PFSK-1 (cell line): Measurements from ENCODE around the gene CCDC63.

ENCODE experiments used
- FOXP2 ChIP-seq: optimal IDR thresholded peaks from 2 replicates; pipeline ENCODE3; 2011; ENCODE audit warnings: borderline replicate concordance, control low read depth, inconsistent platforms; ENCODE audit not compliant: insufficient read depth; ENCODE audit errors: extremely low read length, extremely low read depth
- POLR2AphosphoS5 ChIP-seq: IDR thresholded peaks from 2 replicates; pipeline ENCODE4 v1.6.1; 2012; ENCODE audit warnings: low read depth, mild to moderate bottlenecking, control low read depth, low read length, moderate library complexity
- REST ChIP-seq, 2 experiments: IDR thresholded peaks; 2 replicates each; pipeline versions ENCODE4 v1.6.1 to v1.8.0; 2011 to 2012; ENCODE audit warnings: low read depth in 2 of 2, low read length in 2 of 2, control low read depth in 1 of 2, inconsistent platforms in 1 of 2, mild to moderate bottlenecking in 1 of 2, moderate library complexity in 1 of 2; ENCODE audit not compliant: insufficient read depth in 1 of 2
- SIN3A ChIP-seq: IDR thresholded peaks from 2 replicates; pipeline ENCODE4 v1.6.1; 2012; ENCODE audit warnings: mild to moderate bottlenecking, low read length, moderate library complexity, borderline replicate concordance; ENCODE audit not compliant: insufficient read depth
- TAF1 ChIP-seq: IDR thresholded peaks from 2 replicates; pipeline ENCODE4 v1.6.1; 2012; ENCODE audit warnings: low read length, control low read depth, borderline replicate concordance; ENCODE audit not compliant: insufficient read depth

The CCDC63 gene

GRCh38 chr12:110862329-110862728 lies 15.5 kb downstream of the CCDC63 start:
- TF ChIP-seq SIN3A (no peak), TAF1 (no peak), POLR2AphosphoS5 (no peak), FOXP2 (no peak), REST (IDR thresholded peaks at IDR 0.05; ENCODE audit: insufficient read depth in 1 of 2, low read depth in 2 of 2, low read length in 2 of 2) (no peak)

DNA sequence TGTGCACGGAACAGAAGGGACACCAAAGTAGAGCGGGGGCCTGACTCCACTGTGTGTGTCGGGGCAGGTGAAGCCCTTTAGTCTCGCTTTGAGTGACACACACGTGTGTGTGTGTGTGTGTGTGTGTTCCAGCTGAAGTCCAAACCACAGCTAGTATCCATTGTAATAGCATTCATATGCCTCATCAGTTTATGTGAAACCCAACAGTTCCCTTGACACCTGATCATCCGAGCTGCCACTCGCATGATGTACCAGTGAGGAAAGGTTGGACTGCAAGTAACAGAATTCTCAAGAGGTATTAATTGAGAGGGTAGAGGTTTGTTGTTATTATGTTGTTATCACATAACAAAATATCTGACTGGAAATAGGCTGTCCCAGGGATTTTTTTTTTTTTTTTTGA lies 16.4 kb downstream of the CCDC63 start:
- TF ChIP-seq SIN3A (no peak), POLR2AphosphoS5 (no peak), FOXP2 (no peak), REST (IDR thresholded peaks at IDR 0.05; ENCODE audit: insufficient read depth in 1 of 2, low read depth in 2 of 2, low read length in 2 of 2) (no peak), TAF1 (no peak)

DNA sequence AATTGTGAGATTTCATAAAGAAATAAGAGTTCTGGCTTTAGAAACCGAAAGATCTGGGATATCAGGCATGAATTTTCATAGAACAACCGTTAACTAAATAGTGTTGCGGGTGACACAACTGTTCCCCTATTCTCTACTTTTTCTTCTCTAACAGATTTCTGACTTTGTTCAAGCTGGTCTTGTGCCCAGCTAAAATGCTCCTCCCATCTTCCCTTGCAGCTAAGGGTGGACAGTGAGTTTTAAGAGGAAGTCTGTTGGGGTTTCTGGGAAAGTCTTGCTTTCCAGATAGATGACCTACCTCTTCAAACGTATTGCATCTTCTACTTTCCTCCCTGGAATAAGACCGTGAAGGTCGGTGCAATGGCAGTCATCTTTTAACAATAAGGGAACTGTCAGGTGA lies 18.7 kb downstream of the CCDC63 start:
- TF ChIP-seq SIN3A (no peak), FOXP2 (no peak), TAF1 (no peak), POLR2AphosphoS5 (no peak), REST (IDR thresholded peaks at IDR 0.05; ENCODE audit: insufficient read depth in 1 of 2, low read depth in 2 of 2, low read length in 2 of 2) (no peak)

GRCh38 chr12:110869026-110869425 lies 22.2 kb downstream of the CCDC63 start:
- TF ChIP-seq FOXP2 (no peak), REST (IDR thresholded peaks at IDR 0.05; ENCODE audit: insufficient read depth in 1 of 2, low read depth in 2 of 2, low read length in 2 of 2) (no peak), SIN3A (no peak), POLR2AphosphoS5 (no peak), TAF1 (no peak)

DNA sequence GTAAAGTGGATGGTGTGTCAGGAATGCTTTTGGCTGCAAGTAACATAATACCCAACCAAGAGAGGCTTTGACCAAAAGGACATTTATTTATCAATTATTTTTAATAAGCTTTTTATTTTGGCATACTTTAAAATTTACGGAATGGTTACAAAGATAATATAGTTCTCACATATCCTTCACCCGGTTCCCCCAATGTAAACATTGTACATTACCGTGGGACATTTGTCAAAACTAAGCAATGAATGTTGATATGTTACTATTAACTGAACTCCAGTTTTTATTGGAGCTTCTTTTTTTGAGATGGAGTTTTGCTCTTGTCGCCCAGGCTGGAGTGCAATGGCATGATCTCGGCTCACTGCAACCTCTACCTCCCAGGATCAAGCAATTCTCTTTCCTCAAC lies 23.0 kb downstream of the CCDC63 start:
- TF ChIP-seq POLR2AphosphoS5 (no peak), SIN3A (no peak), TAF1 (no peak), FOXP2 (no peak), REST (IDR thresholded peaks at IDR 0.05; ENCODE audit: insufficient read depth in 1 of 2, low read depth in 2 of 2, low read length in 2 of 2) (no peak)
